Nephron (organoid): ENCODE data around the gene SEPTIN3.
A peak's percentile ranks its signal among the peaks of the same experiment; 100 is the strongest.

ENCODE experiments used
- H3K27ac Mint-ChIP-seq, 3 experiments: 2 replicates each; pipeline ENCODE4 v1.8.0; 2020; ENCODE audit warnings: mixed read lengths in 3 of 3, mild to moderate bottlenecking in 2 of 3, moderate library complexity in 1 of 3
- H3K27me3 Mint-ChIP-seq: 2 replicates; pipeline ENCODE4 v1.8.0; 2021; ENCODE audit warnings: low read depth, mild to moderate bottlenecking, moderate library complexity, mixed read lengths
- H3K36me3 Mint-ChIP-seq: 2 replicates; pipeline ENCODE4 v1.8.0; 2020; ENCODE audit warnings: low read depth, mixed read lengths
- H3K4me1 Mint-ChIP-seq: 2 replicates; pipeline ENCODE4 v1.8.0; 2020; ENCODE audit warnings: mixed read lengths
- H3K4me3 Mint-ChIP-seq, 3 experiments: 2 replicates each; pipeline ENCODE4 v1.8.0; 2020; ENCODE audit warnings: mild to moderate bottlenecking in 3 of 3, mixed read lengths in 3 of 3, moderate library complexity in 2 of 3
- H3K9me3 Mint-ChIP-seq: 2 replicates; pipeline ENCODE4 v1.8.0; 2020; ENCODE audit warnings: mixed read lengths
- CTCF ChIP-seq, 3 experiments: fragments of 200-600 bp; sonication (generic); IDR thresholded peaks; one replicate each; pipeline ENCODE4 v1.5.0; 2021; ENCODE audit warnings: antibody characterized with exemption in 3 of 3; ENCODE audit not compliant: unreplicated experiment in 3 of 3

The SEPTIN3 gene, protein sequence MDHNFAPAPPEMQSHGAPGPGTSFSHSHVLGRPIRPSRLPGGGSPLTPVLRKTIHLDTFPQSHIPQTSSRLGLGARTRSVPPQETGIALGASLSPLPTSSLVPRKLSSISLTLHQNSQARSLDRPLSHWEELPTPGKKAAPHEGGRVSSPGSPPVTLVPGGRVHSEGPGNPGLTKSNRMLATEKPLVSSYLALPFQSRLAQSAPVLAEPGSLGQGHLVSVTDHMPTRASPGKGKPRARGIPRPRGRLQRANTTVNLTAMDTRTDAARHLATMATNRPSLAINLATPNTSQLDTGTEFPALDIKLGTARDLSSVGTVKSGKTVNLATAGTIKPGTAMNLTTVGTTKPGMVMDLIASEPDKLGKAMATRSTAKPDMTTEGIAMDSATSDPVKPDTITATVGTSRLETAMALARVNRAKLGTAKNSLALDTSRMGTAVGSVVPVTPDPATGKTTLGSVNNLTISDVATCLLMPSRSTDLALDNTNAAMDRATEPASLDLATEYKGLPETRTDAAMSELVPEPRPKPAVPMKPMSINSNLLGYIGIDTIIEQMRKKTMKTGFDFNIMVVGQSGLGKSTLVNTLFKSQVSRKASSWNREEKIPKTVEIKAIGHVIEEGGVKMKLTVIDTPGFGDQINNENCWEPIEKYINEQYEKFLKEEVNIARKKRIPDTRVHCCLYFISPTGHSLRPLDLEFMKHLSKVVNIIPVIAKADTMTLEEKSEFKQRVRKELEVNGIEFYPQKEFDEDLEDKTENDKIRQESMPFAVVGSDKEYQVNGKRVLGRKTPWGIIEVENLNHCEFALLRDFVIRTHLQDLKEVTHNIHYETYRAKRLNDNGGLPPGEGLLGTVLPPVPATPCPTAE

GRCh38 chr22:41969110-41969646 lies at the start of gene SEPTIN3:
TSS of gene SEPTIN3 (plus strand) at chr22:41969443. CDS start at chr22:41971493, 2,050 bp downstream.
- TF ChIP-seq CTCF (IDR thresholded peaks at IDR 0.05; ENCODE audit: unreplicated experiment in 3 of 3), result no peak
- Mint-ChIP-seq H3K4me3 (no peak within 1 kb of the TSS), H3K27me3 (peaks cover 31% of the 10 kb centered on the region), H3K27ac (no peak within 1 kb of the TSS), H3K9me3 (no peaks in the 10 kb centered on the region), H3K36me3 (no peaks in the 10 kb centered on the region), H3K4me1 (peaks cover 11% of the 10 kb centered on the region)

DNA sequence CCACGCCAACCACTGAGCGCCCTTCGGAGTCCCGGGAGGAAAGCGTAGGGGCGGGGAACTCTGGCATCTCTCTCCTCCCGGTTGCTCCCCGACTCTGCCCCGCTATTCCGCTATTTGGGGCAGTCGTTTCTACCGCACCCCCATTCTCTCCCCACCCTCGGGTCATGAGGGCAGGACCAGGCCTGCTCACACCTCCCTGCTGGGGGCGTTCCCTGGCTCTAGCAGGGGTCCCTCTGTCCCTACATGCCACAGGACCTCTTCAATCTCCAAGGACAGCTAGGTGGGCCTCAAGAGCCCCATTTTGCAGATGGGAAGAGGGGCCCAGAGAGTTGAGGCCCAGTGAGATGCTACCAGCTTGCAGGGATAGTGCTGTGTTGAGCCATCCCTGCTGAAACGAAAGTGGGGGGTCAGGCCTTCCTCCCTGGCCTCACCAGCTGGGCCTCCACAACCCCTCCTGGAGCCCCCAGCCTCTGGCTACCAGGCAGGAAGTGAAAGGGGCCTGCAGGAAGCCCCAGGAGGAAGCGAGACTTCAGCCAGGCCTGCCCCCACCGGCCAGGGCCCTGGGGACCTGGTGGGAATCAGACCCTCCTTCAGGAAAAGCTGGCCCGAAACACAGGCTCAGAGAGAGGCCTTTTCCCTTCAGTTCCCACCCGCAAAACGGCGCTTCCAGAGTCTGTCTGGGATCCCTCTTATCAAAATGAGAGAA lies 48.8 kb upstream of the SEPTIN3 start:
- Mint-ChIP-seq H3K27ac (no peak overlapping the region), H3K36me3 (no peaks in the 10 kb centered on the region), H3K27me3 (peaks cover 62% of the 10 kb centered on the region), H3K9me3 (no peaks in the 10 kb centered on the region), H3K4me3 (peak overlapping the region in 2 of 3 experiments; percentile 56 to 65), H3K4me1 (peaks cover 13% of the 10 kb centered on the region)
- TF ChIP-seq CTCF (IDR thresholded peaks at IDR 0.05; ENCODE audit: unreplicated experiment in 3 of 3), result no peak

DNA sequence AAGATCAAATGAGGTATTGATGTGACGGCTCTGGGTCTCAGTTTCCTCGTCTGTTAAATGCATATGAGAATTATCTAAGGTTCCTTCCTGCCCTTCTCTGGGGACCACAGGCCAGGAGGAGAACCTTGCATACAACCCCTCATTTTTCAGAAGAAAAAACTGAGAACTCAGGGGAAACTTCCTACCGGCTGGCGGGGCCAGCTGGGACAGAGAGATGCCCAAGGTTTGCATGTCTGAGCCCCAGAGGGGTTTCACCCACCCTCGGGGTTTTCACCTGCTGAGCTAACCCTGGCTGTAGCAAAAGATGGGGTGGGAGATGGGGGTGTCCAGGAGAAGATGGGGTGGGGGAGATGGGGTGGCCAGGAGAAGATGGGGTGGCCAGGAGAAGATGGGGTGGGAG lies 46.9 kb upstream of the SEPTIN3 start:
- H3K4me1 Mint-ChIP-seq, result peaks cover 4% of the 10 kb centered on the region
- no peaks in the 10 kb centered on the region for H3K9me3 Mint-ChIP-seq
- H3K27ac Mint-ChIP-seq, result no peak overlapping the region
- H3K36me3 Mint-ChIP-seq, result no peaks in the 10 kb centered on the region
- H3K27me3 Mint-ChIP-seq, result peaks cover 56% of the 10 kb centered on the region
- TF ChIP-seq CTCF (IDR thresholded peaks at IDR 0.05; ENCODE audit: unreplicated experiment in 3 of 3), result no peak
- no peak overlapping the region for H3K4me3 Mint-ChIP-seq

- H3K4me3 Mint-ChIP-seq, result no peak overlapping the region
- H3K4me1 Mint-ChIP-seq, result peaks cover 9% of the 10 kb centered on the region
- no peaks in the 10 kb centered on the region for H3K9me3 Mint-ChIP-seq
- no peak overlapping the region for H3K27ac Mint-ChIP-seq
- H3K36me3 Mint-ChIP-seq, result no peaks in the 10 kb centered on the region
- H3K27me3 Mint-ChIP-seq, result peaks cover 56% of the 10 kb centered on the region
- no peak for TF ChIP-seq CTCF (IDR thresholded peaks at IDR 0.05; ENCODE audit: unreplicated experiment in 3 of 3)
Observed at GRCh38 chr22:41922940-41923594, 46.2 kb upstream of the SEPTIN3 start.

- TF ChIP-seq CTCF (IDR thresholded peaks at IDR 0.05; ENCODE audit: unreplicated experiment in 3 of 3), result no peak
- Mint-ChIP-seq H3K9me3 (no peaks in the 10 kb centered on the region), H3K4me1 (peaks cover 8% of the 10 kb centered on the region), H3K27me3 (peaks cover 55% of the 10 kb centered on the region), H3K36me3 (no peaks in the 10 kb centered on the region), H3K27ac (no peak overlapping the region), H3K4me3 (no peak overlapping the region)
Observed at GRCh38 chr22:41923595-41924276, 45.5 kb upstream of the SEPTIN3 start.
